Measurements from ENCODE around the gene HNMT.

- TF ChIP-seq ZFP3 (CRISPR knock-in tag; IDR thresholded peaks at IDR 0.05) = peak; percentile 10; the same call in 1 of the 2 replicates
- TF ChIP-seq ZNF70 (CRISPR knock-in tag; IDR thresholded peaks at IDR 0.05) = no peak
- no peak for TF ChIP-seq ISL1 (CRISPR knock-in tag; IDR thresholded peaks at IDR 0.05)
- no peak for TF ChIP-seq ESRRG (CRISPR knock-in tag; IDR thresholded peaks at IDR 0.05)
- TF ChIP-seq PATZ1 (CRISPR knock-in tag; IDR thresholded peaks at IDR 0.05; ENCODE audit: borderline replicate concordance) = no peak
- TF ChIP-seq POU6F1 (CRISPR knock-in tag; IDR thresholded peaks at IDR 0.05; ENCODE audit: borderline replicate concordance, low read depth) = no peak
- TF ChIP-seq ARNTL (CRISPR knock-in tag; IDR thresholded peaks at IDR 0.05; ENCODE audit: borderline replicate concordance, low read depth) = no peak
- no peak for TF ChIP-seq TOX (CRISPR knock-in tag; IDR thresholded peaks at IDR 0.05; ENCODE audit: borderline replicate concordance)
- no peak for TF ChIP-seq ZFP30 (CRISPR knock-in tag; IDR thresholded peaks at IDR 0.05)
- TF ChIP-seq ZNF565 (CRISPR knock-in tag; conservative IDR thresholded peaks at IDR 0.05; ENCODE audit: low read depth) = no peak
- TF ChIP-seq BACH2 (CRISPR knock-in tag; IDR thresholded peaks at IDR 0.05; ENCODE audit: borderline replicate concordance) = no peak
Measured at GRCh38 chr2:137929519-137929916, 34.8 kb upstream of the HNMT start.

Measured in SK-N-SH treated with all-trans-retinoic acid at 6 μM for 48 hours (cell line).